Liver (tissue), 9 donors: Measurements from ENCODE around the gene POLL. TPM values are rescaled to one million over a fixed set of nuclear protein-coding genes. Genes with fewer than 3 reads are reported as not detected.

ENCODE experiments used
- DNase-seq: peaks from one replicate; pipeline ENCODE4 v3.0.0-alpha.2; 2017; ENCODE audit warnings: low spot score
- H3K27ac ChIP-seq, 2 donors: one replicate each; pipeline ENCODE4 v1.7.0; 2013; ENCODE audit warnings: inconsistent platforms in 2 of 2, low read length in 2 of 2, control low read depth in 1 of 2, low read depth in 1 of 2, mild to moderate bottlenecking in 1 of 2
- H3K27me3 ChIP-seq, 4 donors: one replicate each; pipeline versions ENCODE4 v1.6.1 to v1.7.0; 2013; ENCODE audit warnings: low read length in 3 of 4, inconsistent platforms in 1 of 4, mild to moderate bottlenecking in 1 of 4, moderate library complexity in 1 of 4; ENCODE audit not compliant: control insufficient read depth in 4 of 4, insufficient read depth in 4 of 4
- H3K36me3 ChIP-seq, 4 donors: one replicate each; pipeline versions ENCODE4 v1.6.1 to v1.7.0; 2013; ENCODE audit warnings: low read length in 3 of 4, mild to moderate bottlenecking in 3 of 4, low read depth in 1 of 4, moderate library complexity in 1 of 4; ENCODE audit not compliant: control insufficient read depth in 4 of 4, insufficient read depth in 3 of 4
- H3K4me1 ChIP-seq, 4 donors: one replicate each; pipeline versions ENCODE4 v1.6.1 to v1.7.0; 2013; ENCODE audit warnings: low read length in 3 of 4, mild to moderate bottlenecking in 3 of 4, moderate library complexity in 1 of 4; ENCODE audit not compliant: control insufficient read depth in 4 of 4, insufficient read depth in 4 of 4
- H3K4me3 ChIP-seq, 3 donors: one replicate each; pipeline versions ENCODE4 v1.6.1 to v1.7.0; 2013; ENCODE audit warnings: low read length in 3 of 3, control low read depth in 1 of 3, low read depth in 1 of 3, mild to moderate bottlenecking in 1 of 3
- H3K9ac ChIP-seq, 2 donors: one replicate each; pipeline ENCODE4 v1.7.0; 2013; ENCODE audit warnings: low read length in 2 of 2, mild to moderate bottlenecking in 2 of 2, moderate library complexity in 2 of 2, control low read depth in 1 of 2, low read depth in 1 of 2
- H3K9me3 ChIP-seq, 4 donors: one replicate each; pipeline versions ENCODE4 v1.6.1 to v1.7.0; 2013; ENCODE audit warnings: low read length in 3 of 4; ENCODE audit not compliant: control insufficient read depth in 4 of 4
- EGR1 ChIP-seq, 2 donors: IDR thresholded peaks; 2 replicates each; pipeline ENCODE4 v1.6.1; 2016 to 2018; ENCODE audit warnings: antibody characterized with exemption in 2 of 2, low read depth in 2 of 2
- FOXA1 ChIP-seq: IDR thresholded peaks from 2 replicates; pipeline ENCODE4 v1.6.1; 2016; ENCODE audit warnings: antibody characterized with exemption
- FOXA2 ChIP-seq: IDR thresholded peaks from 2 replicates; pipeline ENCODE4 v1.6.1; 2016; ENCODE audit warnings: antibody characterized with exemption
- GABPA ChIP-seq, 2 donors: IDR thresholded peaks in 1 of 2; conservative IDR thresholded peaks in 1 of 2; 2 replicates each; pipeline ENCODE4 v1.6.1; 2016; ENCODE audit warnings: antibody characterized with exemption in 2 of 2, mild to moderate bottlenecking in 1 of 2, moderate library complexity in 1 of 2
- HNF4A ChIP-seq, 2 donors: conservative IDR thresholded peaks; 2 replicates each; pipeline ENCODE4 v1.6.1; 2016; ENCODE audit warnings: antibody characterized with exemption in 2 of 2, mild to moderate bottlenecking in 2 of 2
- HNF4G ChIP-seq: IDR thresholded peaks from 2 replicates; pipeline ENCODE4 v1.6.1; 2016; ENCODE audit warnings: antibody characterized with exemption
- JUND ChIP-seq, 2 donors: IDR thresholded peaks; 2 replicates each; pipeline ENCODE4 v1.6.1; 2016; ENCODE audit warnings: antibody characterized with exemption in 2 of 2
- NR2F2 ChIP-seq: IDR thresholded peaks from 2 replicates; pipeline ENCODE4 v1.6.1; 2016; ENCODE audit warnings: antibody characterized with exemption
- RAD21 ChIP-seq, 2 donors: IDR thresholded peaks; 2 replicates each; pipeline ENCODE4 v1.6.1; 2016; ENCODE audit warnings: antibody characterized with exemption in 2 of 2, mild to moderate bottlenecking in 2 of 2
- REST ChIP-seq: IDR thresholded peaks from 2 replicates; pipeline ENCODE4 v1.6.1; 2016; ENCODE audit warnings: antibody characterized with exemption, mild to moderate bottlenecking
- RXRA ChIP-seq, 2 donors: IDR thresholded peaks; 2 replicates each; pipeline ENCODE4 v1.6.1; 2017 to 2018; ENCODE audit warnings: antibody characterized with exemption in 2 of 2, mild to moderate bottlenecking in 1 of 2
- SP1 ChIP-seq: IDR thresholded peaks from 2 replicates; pipeline ENCODE4 v1.6.1; 2018; ENCODE audit warnings: antibody characterized with exemption, mild to moderate bottlenecking
- TAF1 ChIP-seq: conservative IDR thresholded peaks from 2 replicates; pipeline ENCODE4 v1.6.1; 2016; ENCODE audit warnings: antibody characterized with exemption, mild to moderate bottlenecking
- YY1 ChIP-seq: IDR thresholded peaks from 2 replicates; pipeline ENCODE4 v1.6.1; 2016; ENCODE audit warnings: antibody characterized with exemption, mild to moderate bottlenecking
- ZBTB33 ChIP-seq: IDR thresholded peaks from 2 replicates; pipeline ENCODE4 v1.6.1; 2016; ENCODE audit warnings: antibody characterized with exemption
- WGBS: extraction: QIAGEN DNeasy Blood & Tissue Kit; methylation state at CpG from one replicate; pipeline ENCODE4 v1.1.7; 2013; 5-methylcytosine and 5-hydroxymethylcytosine counted together
- polyA plus RNA-seq, 2 donors: library from polyadenylated mRNA; stranded (reverse) in 1 of 2; unstranded in 1 of 2; fragments of 200-250 nt in 1 of 2; fragments of >200 nt in 1 of 2; fragmentation: Nextera tagmentation in 1 of 2; extraction: Ambion mirVana in 1 of 2; gene quantifications; one replicate each; pipeline versions ENCODE4 v1.2.1 to v1.2.3, GENCODE V29; 2013 to 2015
- total RNA-seq, 2 donors: library from RNA; depleted of rRNA; stranded (reverse); fragments of >200 nt; gene quantifications; one replicate each; pipeline ENCODE4 v1.2.3, GENCODE V29; 2014
- TF ChIP-seq, protein P1 (sequence below): fragments of 150-350 bp; IDR thresholded peaks from 2 replicates; pipeline ENCODE4 v1.5.1; 2017; ENCODE audit warnings: improper control_type of control experiment, low read depth, low read length; ENCODE audit not compliant: missing input control
- TF ChIP-seq, protein P2 (sequence below): IDR thresholded peaks from 2 replicates; pipeline ENCODE4 v1.6.1; 2016; ENCODE audit warnings: antibody characterized with exemption
- TF ChIP-seq, protein P3 (sequence below): IDR thresholded peaks from 2 replicates; pipeline ENCODE4 v1.6.1; 2016; ENCODE audit warnings: antibody characterized with exemption
- donor health status: healthy.
- donor health status: healthy.
- donor health status: healthy.
- donor health status: healthy.
- donor health status: healthy.

POLL gene
- total and polyA plus RNA-seq, 4 donors = 8.8 to 13.0 (median 10.3) TPM

GRCh38 chr10:101566333-101567164 lies 21.5 kb downstream of the POLL start:
- TF ChIP-seq, protein P1, sequence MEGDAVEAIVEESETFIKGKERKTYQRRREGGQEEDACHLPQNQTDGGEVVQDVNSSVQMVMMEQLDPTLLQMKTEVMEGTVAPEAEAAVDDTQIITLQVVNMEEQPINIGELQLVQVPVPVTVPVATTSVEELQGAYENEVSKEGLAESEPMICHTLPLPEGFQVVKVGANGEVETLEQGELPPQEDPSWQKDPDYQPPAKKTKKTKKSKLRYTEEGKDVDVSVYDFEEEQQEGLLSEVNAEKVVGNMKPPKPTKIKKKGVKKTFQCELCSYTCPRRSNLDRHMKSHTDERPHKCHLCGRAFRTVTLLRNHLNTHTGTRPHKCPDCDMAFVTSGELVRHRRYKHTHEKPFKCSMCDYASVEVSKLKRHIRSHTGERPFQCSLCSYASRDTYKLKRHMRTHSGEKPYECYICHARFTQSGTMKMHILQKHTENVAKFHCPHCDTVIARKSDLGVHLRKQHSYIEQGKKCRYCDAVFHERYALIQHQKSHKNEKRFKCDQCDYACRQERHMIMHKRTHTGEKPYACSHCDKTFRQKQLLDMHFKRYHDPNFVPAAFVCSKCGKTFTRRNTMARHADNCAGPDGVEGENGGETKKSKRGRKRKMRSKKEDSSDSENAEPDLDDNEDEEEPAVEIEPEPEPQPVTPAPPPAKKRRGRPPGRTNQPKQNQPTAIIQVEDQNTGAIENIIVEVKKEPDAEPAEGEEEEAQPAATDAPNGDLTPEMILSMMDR = no peak
- TF ChIP-seq ZBTB33 (no peak), HNF4A (conservative IDR thresholded peaks at IDR 0.05) (no peak), JUND (IDR thresholded peaks at IDR 0.05) (no peak), EGR1 (IDR thresholded peaks at IDR 0.05; ENCODE audit: low read depth in 2 of 2) (no peak), FOXA2 (no peak), NR2F2 (no peak), YY1 (no peak), GABPA (IDR thresholded peaks at IDR 0.05 in 1 of 2, conservative IDR thresholded peaks at IDR 0.05 in 1 of 2) (no peak), SP1 (no peak), RXRA (IDR thresholded peaks at IDR 0.05) (no peak), FOXA1 (no peak), HNF4G (no peak), RAD21 (IDR thresholded peaks at IDR 0.05) (no peak), TAF1 (no peak)
- TF ChIP-seq, protein P2, sequence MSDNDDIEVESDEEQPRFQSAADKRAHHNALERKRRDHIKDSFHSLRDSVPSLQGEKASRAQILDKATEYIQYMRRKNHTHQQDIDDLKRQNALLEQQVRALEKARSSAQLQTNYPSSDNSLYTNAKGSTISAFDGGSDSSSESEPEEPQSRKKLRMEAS = no peak
- TF ChIP-seq, protein P3, sequence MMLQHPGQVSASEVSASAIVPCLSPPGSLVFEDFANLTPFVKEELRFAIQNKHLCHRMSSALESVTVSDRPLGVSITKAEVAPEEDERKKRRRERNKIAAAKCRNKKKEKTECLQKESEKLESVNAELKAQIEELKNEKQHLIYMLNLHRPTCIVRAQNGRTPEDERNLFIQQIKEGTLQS = no peak
- Histone ChIP-seq H3K27me3 (peaks cover 0 to 7% (median 5%) of the 10 kb centered on the region in 4 donors), H3K4me1 (peaks cover 7 to 18% (median 10%) of the 10 kb centered on the region in 4 donors), H3K36me3 (no peaks in the 10 kb centered on the region), H3K9me3 (no peaks in the 10 kb centered on the region), H3K27ac (no peak overlapping the region), H3K4me3 (no peak overlapping the region), H3K9ac (no peak overlapping the region)
- DNase-seq = no peak
- WGBS = 17% methylated on average over 59 of the region's 59 CpGs

GRCh38 chr10:101565936-101566332 lies 22.1 kb downstream of the POLL start:
- Histone ChIP-seq H3K4me1 (peaks cover 7 to 17% (median 10%) of the 10 kb centered on the region in 4 donors), H3K27ac (no peak overlapping the region), H3K4me3 (no peak overlapping the region), H3K27me3 (peaks cover 0 to 7% (median 5%) of the 10 kb centered on the region in 4 donors), H3K36me3 (no peaks in the 10 kb centered on the region), H3K9me3 (no peaks in the 10 kb centered on the region), H3K9ac (no peak overlapping the region)
- TF ChIP-seq HNF4A (conservative IDR thresholded peaks at IDR 0.05) (no peak), RXRA (IDR thresholded peaks at IDR 0.05) (no peak), REST (no peak), EGR1 (IDR thresholded peaks at IDR 0.05; ENCODE audit: low read depth in 2 of 2) (no peak)
- TF ChIP-seq, protein P1 = no peak
- WGBS = 70% methylated on average over 8 of the region's 8 CpGs
- no peak for DNase-seq
